BE2C (cell line): ENCODE results near the gene CCAR1.
"Not testable (repeated sequence)": the region's sequence is repeated elsewhere in the genome, so short reads cannot be mapped to it uniquely, and the experiment has no call there.

ENCODE experiments used
- DNase-seq: peaks from one replicate; pipeline ENCODE4 v3.0.0-alpha.2; 2020
- H3K27me3 ChIP-seq: fragments of 250-450 bp; sonication (Bioruptor Pico); 2 replicates; pipeline ENCODE4 v1.5.1; 2020; ENCODE audit warnings: mild to moderate bottlenecking
- H3K36me3 ChIP-seq: fragments of 250-450 bp; sonication (Bioruptor Pico); 2 replicates; pipeline ENCODE4 v1.5.1; 2020; ENCODE audit warnings: mild to moderate bottlenecking
- H3K4me1 ChIP-seq: fragments of 250-450 bp; sonication (Bioruptor Pico); 2 replicates; pipeline ENCODE4 v1.5.1; 2020
- H3K4me3 ChIP-seq: 2 replicates; pipeline ENCODE4 v1.5.1; 2011; ENCODE audit warnings: low read depth, low read length
- H3K9me3 ChIP-seq: fragments of 250-450 bp; sonication (Bioruptor Pico); 2 replicates; pipeline ENCODE4 v1.5.1; 2020
- TF ChIP-seq, protein P1 (sequence below): IDR thresholded peaks from 2 replicates; pipeline ENCODE4 v1.5.1; 2012; ENCODE audit warnings: mild to moderate bottlenecking, low read depth, low read length

The CCAR1 gene

DNA sequence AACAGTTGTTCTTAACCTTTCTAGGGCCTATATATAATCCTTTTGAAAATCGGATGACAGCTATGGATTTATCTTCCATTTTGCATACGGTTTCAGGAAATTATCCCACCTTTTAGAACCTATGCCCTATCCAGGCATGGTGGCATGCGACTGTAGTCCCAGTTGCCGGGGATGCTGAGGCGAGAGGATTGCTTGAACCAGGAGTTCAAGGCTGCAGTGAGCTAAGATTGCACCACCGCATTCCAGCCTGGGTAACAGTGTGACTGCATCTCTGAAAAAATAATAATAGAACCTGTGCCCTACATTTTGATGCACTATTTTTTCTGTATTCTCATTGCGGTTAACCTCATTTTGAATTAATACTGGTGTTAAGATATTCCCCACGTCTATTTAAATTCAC, 11.6 kb downstream of the CCAR1 start:
- H3K9me3 ChIP-seq, result no peaks in the 10 kb centered on the region
- DNase-seq, result no peak
- no peak overlapping the region for H3K4me3 ChIP-seq
- TF ChIP-seq, protein P1, sequence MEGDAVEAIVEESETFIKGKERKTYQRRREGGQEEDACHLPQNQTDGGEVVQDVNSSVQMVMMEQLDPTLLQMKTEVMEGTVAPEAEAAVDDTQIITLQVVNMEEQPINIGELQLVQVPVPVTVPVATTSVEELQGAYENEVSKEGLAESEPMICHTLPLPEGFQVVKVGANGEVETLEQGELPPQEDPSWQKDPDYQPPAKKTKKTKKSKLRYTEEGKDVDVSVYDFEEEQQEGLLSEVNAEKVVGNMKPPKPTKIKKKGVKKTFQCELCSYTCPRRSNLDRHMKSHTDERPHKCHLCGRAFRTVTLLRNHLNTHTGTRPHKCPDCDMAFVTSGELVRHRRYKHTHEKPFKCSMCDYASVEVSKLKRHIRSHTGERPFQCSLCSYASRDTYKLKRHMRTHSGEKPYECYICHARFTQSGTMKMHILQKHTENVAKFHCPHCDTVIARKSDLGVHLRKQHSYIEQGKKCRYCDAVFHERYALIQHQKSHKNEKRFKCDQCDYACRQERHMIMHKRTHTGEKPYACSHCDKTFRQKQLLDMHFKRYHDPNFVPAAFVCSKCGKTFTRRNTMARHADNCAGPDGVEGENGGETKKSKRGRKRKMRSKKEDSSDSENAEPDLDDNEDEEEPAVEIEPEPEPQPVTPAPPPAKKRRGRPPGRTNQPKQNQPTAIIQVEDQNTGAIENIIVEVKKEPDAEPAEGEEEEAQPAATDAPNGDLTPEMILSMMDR, result no peak
- no peaks in the 10 kb centered on the region for H3K4me1 ChIP-seq
- no peaks in the 10 kb centered on the region for H3K27me3 ChIP-seq
- H3K36me3 ChIP-seq, result peaks cover 78% of the 10 kb centered on the region

DNA sequence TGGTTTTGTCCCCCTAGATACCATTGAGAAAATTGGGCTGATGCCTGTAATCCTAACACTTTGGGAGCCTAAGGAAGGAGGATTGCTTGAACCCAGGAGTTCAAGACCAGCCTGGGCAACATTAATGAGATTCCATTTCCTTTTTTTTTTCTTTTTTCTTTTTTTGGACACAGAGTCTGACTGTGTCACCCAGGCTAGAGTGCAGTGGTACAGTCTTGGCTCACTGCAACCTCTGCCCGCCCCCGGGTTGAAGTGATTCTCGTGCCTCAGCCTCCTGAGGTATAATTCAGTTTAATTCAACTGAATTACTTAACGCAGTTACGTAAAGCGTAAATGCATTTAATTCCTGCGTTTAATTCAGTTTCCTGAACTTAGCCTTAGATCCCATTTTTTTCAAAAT, 13.3 kb downstream of the CCAR1 start:
- TF ChIP-seq, protein P1, result no peak
- no peak for DNase-seq
- no peaks in the 10 kb centered on the region for H3K9me3 ChIP-seq
- H3K4me1 ChIP-seq, result no peaks in the 10 kb centered on the region
- no peaks in the 10 kb centered on the region for H3K27me3 ChIP-seq
- no peak overlapping the region for H3K4me3 ChIP-seq
- peaks cover 80% of the 10 kb centered on the region for H3K36me3 ChIP-seq

DNA sequence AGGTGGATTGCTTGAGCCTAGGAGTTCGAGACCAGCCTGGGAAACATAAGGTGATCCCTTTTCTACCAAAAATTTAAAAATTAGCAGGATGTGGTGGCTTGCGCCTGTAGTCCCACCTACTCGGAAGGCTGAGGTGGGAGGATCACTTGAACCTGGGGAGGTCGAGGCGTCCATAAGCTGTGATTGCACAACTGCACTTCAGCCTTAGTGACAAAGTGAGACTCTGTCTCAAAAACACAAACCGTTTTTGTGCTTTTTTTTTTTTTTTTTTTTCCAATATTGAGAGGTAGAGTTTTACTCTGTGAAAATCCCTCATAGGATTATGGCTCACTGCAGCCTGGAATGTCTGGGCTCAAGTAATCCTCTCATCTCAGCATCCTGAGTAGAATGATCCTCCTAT, 14.1 kb downstream of the CCAR1 start:
- TF ChIP-seq, protein P1, result no peak

DNA sequence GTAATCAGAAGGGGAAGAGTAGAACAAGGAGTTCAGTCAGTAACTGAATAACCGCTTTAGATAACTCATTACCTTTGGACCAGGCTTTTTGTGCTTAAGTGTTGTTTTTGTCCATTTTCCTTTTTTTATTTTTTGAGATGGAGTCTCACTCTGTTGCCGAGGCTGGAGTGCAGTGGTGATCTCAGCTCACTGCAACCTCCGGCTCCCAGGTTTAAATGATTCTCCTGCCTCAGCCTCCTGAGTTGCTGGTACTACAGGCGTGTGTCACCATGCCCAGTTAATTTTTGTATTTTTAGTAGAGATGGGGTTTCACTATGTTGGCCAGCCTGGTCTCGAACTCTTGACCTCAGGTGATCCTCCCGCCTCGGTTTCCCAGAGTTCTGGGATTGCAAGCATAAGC, 14.7 kb downstream of the CCAR1 start:
- H3K9me3 ChIP-seq, H3K27me3 ChIP-seq, H3K4me1 ChIP-seq, DNase-seq, H3K4me3 ChIP-seq: not testable (repeated sequence)
- peaks cover 80% of the 10 kb centered on the region for H3K36me3 ChIP-seq

More for the DNA sequence above, 14.1 kb downstream of the CCAR1 start:
- no peaks in the 10 kb centered on the region for H3K9me3 ChIP-seq
- no peak for DNase-seq
- H3K27me3 ChIP-seq, result no peaks in the 10 kb centered on the region
- H3K36me3 ChIP-seq, result peaks cover 80% of the 10 kb centered on the region
- H3K4me1 ChIP-seq, result no peaks in the 10 kb centered on the region
- no peak overlapping the region for H3K4me3 ChIP-seq

DNA sequence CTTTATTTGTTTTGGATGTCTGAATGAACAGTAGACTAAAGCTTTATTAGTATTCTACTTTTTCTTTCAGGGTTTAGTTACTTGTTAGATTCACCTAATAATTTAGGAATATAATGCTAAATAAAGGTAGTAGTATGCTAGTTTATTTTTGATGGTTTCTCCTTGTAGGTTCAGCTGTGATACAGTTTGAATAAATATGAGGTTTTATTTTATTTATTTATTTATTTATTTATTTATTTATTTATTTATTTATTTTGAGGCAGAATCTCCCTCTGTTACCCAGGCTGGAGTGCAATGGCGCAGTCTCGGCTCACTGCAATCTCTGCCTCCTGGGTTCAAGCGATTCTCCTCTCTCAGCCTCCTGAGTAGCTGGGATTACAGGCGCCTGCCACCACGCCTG, 19.6 kb downstream of the CCAR1 start:
- not testable (repeated sequence) for H3K27me3 ChIP-seq, H3K4me3 ChIP-seq, DNase-seq, H3K4me1 ChIP-seq, H3K9me3 ChIP-seq
- H3K36me3 ChIP-seq, result peaks cover 85% of the 10 kb centered on the region

DNA sequence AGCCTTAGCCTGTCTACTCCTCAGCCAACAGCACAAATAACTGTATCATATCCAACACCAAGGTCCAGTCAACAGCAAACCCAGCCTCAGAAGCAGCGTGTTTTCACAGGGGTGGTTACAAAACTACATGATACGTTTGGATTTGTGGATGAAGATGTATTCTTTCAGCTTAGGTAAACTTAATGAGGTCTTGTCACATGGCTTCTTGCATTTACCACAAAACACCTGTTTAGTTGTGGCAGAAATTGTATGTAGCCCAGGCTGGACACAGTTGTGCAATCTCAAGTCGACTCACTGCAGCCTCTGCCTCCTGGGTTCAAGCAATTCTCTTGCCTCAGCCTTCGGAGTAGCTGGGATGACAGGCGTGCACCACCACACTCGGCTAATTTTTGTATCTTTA, 21.4 kb downstream of the CCAR1 start:
- TF ChIP-seq, protein P1, result no peak
- no peaks in the 10 kb centered on the region for H3K4me1 ChIP-seq
- H3K36me3 ChIP-seq, result peaks cover 81% of the 10 kb centered on the region
- H3K9me3 ChIP-seq, result no peaks in the 10 kb centered on the region
- H3K27me3 ChIP-seq, result no peaks in the 10 kb centered on the region
- DNase-seq, result no peak
- H3K4me3 ChIP-seq, result no peak overlapping the region

DNA sequence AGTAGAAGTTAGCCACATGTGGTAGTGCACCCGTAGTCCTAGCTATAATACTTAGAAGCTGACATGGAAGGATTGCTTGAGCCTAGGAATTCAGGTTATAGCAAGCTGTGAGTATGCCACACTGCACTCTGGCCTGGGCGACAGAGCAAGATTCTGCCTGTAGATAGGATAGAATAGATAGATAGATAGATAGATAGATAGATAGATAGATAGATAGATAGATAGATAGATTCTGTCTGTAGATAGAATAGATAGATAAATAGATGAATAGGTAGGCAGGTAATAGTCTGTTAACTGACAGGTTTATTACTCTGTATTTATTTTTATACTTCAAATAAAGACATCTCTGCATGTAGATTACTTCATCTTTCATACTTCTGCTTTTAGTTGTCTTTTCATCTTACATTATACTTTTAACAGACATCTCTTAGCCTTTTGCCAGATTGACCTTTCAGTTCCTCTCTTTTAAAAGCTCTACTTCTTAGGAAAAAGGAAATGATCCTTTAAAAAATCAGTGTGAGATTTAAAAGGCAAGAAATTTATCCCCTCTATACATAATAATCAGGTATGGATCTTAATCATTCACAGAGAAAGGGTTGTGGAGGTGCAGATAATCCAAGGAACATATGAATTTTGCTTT, 31.8 kb downstream of the CCAR1 start:
- DNase-seq, result no peak
- Histone ChIP-seq H3K9me3 (no peaks in the 10 kb centered on the region), H3K27me3 (no peaks in the 10 kb centered on the region), H3K4me1 (no peaks in the 10 kb centered on the region), H3K36me3 (peaks cover 93% of the 10 kb centered on the region), H3K4me3 (no peak overlapping the region)
- TF ChIP-seq, protein P1, result no peak
